WTC11 (cell line): ENCODE data around the gene CPT1A. TPM values are rescaled to one million over a fixed set of nuclear protein-coding genes. Genes with fewer than 3 reads are reported as not detected.
A peak's percentile ranks its signal among the peaks of the same experiment; 100 is the strongest.

Experiments used
- ATAC-seq: fragments of 200-7000 bp; cut with Tn5 transposase; 2 replicates; pipeline ENCODE4 v1.10.0; 2021; ENCODE audit warnings: mild to moderate bottlenecking, moderate library complexity
- CTCF ChIA-PET: fragments of 300-600 bp; sonication (Branson Sonifier 250); formaldehyde crosslinking; loops from one replicate; lab custom pipeline; 2021; ENCODE audit warnings: antibody characterized with exemption; lab: Charles Lee
- POLR2A ChIA-PET: fragments of 350-600 bp; sonication (Branson Sonifier 250); formaldehyde crosslinking; loops from one replicate; lab custom pipeline; 2021; ENCODE audit warnings: antibody characterized with exemption; lab: Charles Lee
- DNase-seq: peaks from one replicate; pipeline ENCODE4 v3.0.0; 2021; ENCODE audit warnings: low spot score
- H3K27ac Mint-ChIP-seq: 2 replicates; pipeline ENCODE4 v1.8.0; 2021; ENCODE audit warnings: mixed read lengths
- H3K27me3 Mint-ChIP-seq: 2 replicates; pipeline ENCODE4 v1.8.0; 2021; ENCODE audit warnings: low read depth, mild to moderate bottlenecking, moderate library complexity, mixed read lengths
- H3K36me3 Mint-ChIP-seq: 2 replicates; pipeline ENCODE4 v1.8.0; 2021; ENCODE audit warnings: mixed read lengths
- H3K4me1 Mint-ChIP-seq: 2 replicates; pipeline ENCODE4 v1.8.0; 2022; ENCODE audit warnings: mixed read lengths
- H3K4me3 Mint-ChIP-seq: 2 replicates; pipeline ENCODE4 v1.8.0; 2021; ENCODE audit warnings: mild to moderate bottlenecking, moderate library complexity, mixed read lengths
- H3K9me3 Mint-ChIP-seq: 2 replicates; pipeline ENCODE4 v1.8.0; 2021; ENCODE audit warnings: mixed read lengths
- CREB1 ChIP-seq: sonication (generic); formaldehyde crosslinking; IDR thresholded peaks from 2 replicates; pipeline ENCODE4 v1.8.0; 2023; ENCODE audit warnings: mild to moderate bottlenecking, missing genetic modification reagents
- GABPB1 ChIP-seq: sonication (generic); formaldehyde crosslinking; IDR thresholded peaks from 2 replicates; pipeline ENCODE4 v1.8.1; 2023; ENCODE audit warnings: mild to moderate bottlenecking, missing genetic modification reagents
- JAZF1 ChIP-seq: fragments of 250-450 bp; sonication (Bioruptor Pico); IDR thresholded peaks from 2 replicates; pipeline ENCODE4 v1.9.0; 2021; ENCODE audit warnings: moderate library complexity, mild to moderate bottlenecking, inconsistent platforms
- KAT7 ChIP-seq: sonication (generic); formaldehyde crosslinking; IDR thresholded peaks from 2 replicates; pipeline ENCODE4 v1.8.1; 2023; ENCODE audit warnings: missing genetic modification reagents, mild to moderate bottlenecking, borderline replicate concordance
- NR2C2 ChIP-seq: sonication (generic); formaldehyde crosslinking; IDR thresholded peaks from 2 replicates; pipeline ENCODE4 v1.8.0; 2022; ENCODE audit warnings: mild to moderate bottlenecking, missing genetic modification reagents
- NR3C1 ChIP-seq: sonication (generic); formaldehyde crosslinking; conservative IDR thresholded peaks from 2 replicates; pipeline ENCODE4 v1.8.1; 2023; ENCODE audit warnings: low read depth, mild to moderate bottlenecking, missing genetic modification reagents
- SP1 ChIP-seq: sonication (generic); formaldehyde crosslinking; conservative IDR thresholded peaks from 2 replicates; pipeline ENCODE4 v1.8.1; 2022; ENCODE audit warnings: missing genetic modification reagents
- ZNF219 ChIP-seq: sonication (generic); formaldehyde crosslinking; IDR thresholded peaks from 2 replicates; pipeline ENCODE4 v1.8.0; 2023; ENCODE audit warnings: missing genetic modification reagents, mild to moderate bottlenecking, borderline replicate concordance
- ZNF281 ChIP-seq: sonication (generic); formaldehyde crosslinking; IDR thresholded peaks from 2 replicates; pipeline ENCODE4 v1.8.0; 2023; ENCODE audit warnings: mild to moderate bottlenecking, missing genetic modification reagents
- ZNF317 ChIP-seq: sonication (generic); formaldehyde crosslinking; IDR thresholded peaks from 2 replicates; pipeline ENCODE4 v1.8.1; 2023; ENCODE audit warnings: low read depth, mild to moderate bottlenecking, moderate library complexity, missing genetic modification reagents, borderline replicate concordance
- ZNF423 ChIP-seq: fragments of 250-450 bp; sonication (Bioruptor Pico); IDR thresholded peaks from 2 replicates; pipeline ENCODE4 v2.1.2; 2022; ENCODE audit warnings: mild to moderate bottlenecking, moderate library complexity
- ZNF425 ChIP-seq: fragments of 250-450 bp; sonication (Bioruptor Pico); conservative IDR thresholded peaks from 2 replicates; pipeline ENCODE4 v1.9.0; 2021; ENCODE audit warnings: mild to moderate bottlenecking
- total RNA-seq: library from RNA; stranded (reverse); gene quantifications from 3 replicates; pipeline ENCODE4 v1.2.3, GENCODE V29; 2021
- TF ChIP-seq, protein P1 (sequence below): sonication (generic); formaldehyde crosslinking; IDR thresholded peaks from 2 replicates; pipeline ENCODE4 v1.8.0; 2022; ENCODE audit warnings: mild to moderate bottlenecking, missing genetic modification reagents
- TF ChIP-seq, protein P2 (sequence below): sonication (generic); formaldehyde crosslinking; IDR thresholded peaks from 2 replicates; pipeline ENCODE4 v1.8.1; 2023; ENCODE audit warnings: mild to moderate bottlenecking, moderate library complexity, missing genetic modification reagents
- TF ChIP-seq, protein P3 (sequence below): sonication (generic); formaldehyde crosslinking; IDR thresholded peaks from 2 replicates; pipeline ENCODE4 v1.8.1; 2023; ENCODE audit warnings: mild to moderate bottlenecking, missing genetic modification reagents, moderate library complexity
- TF ChIP-seq, protein P4 (sequence below): sonication (generic); formaldehyde crosslinking; conservative IDR thresholded peaks from 2 replicates; pipeline ENCODE4 v1.8.1; 2022; ENCODE audit warnings: mild to moderate bottlenecking, missing genetic modification reagents
- TF ChIP-seq, protein P5 (sequence below): fragments of 250-450 bp; sonication (Bioruptor Pico); IDR thresholded peaks from 2 replicates; pipeline ENCODE4 v2.1.2; 2022; ENCODE audit warnings: mild to moderate bottlenecking, moderate library complexity
- TF ChIP-seq, protein P6 (sequence below): sonication (generic); formaldehyde crosslinking; IDR thresholded peaks from 2 replicates; pipeline ENCODE4 v1.8.0; 2022; ENCODE audit warnings: mild to moderate bottlenecking, missing genetic modification reagents
- TF ChIP-seq, protein P7 (sequence below): fragments of 250-450 bp; sonication (Bioruptor Pico); IDR thresholded peaks from 2 replicates; pipeline ENCODE4 v1.9.0; 2021; ENCODE audit warnings: mild to moderate bottlenecking
- TF ChIP-seq, protein P8 (sequence below): sonication (generic); formaldehyde crosslinking; IDR thresholded peaks from 2 replicates; pipeline ENCODE4 v1.8.1; 2022; ENCODE audit warnings: low read depth, missing genetic modification reagents, borderline replicate concordance

Gene CPT1A
- total RNA-seq, 1 experiment from 2014 or later: 28.1 TPM

DNA sequence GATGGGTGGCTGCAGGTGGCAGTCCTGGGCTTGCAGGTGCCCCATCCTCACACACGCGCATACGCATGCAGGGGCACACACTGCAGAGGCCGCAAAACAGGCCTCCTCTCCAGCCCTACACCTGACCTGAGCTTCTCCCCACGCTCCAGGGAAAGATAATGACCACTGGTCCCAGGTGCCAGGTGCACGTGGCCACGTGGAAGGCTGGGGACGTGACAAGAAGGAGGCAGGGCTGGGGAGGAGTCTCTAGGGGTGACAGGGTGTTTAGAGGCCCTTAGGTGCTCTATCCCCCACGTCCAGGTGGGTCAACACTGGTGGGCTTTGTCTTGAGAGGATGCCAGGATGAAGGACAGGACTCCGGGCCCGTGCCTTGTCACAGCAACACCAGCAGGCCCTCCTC lies 23.5 kb upstream of the CPT1A start:
- Mint-ChIP-seq H3K36me3 (peaks cover 8% of the 10 kb centered on the region), H3K9me3 (peaks cover 9% of the 10 kb centered on the region), H3K4me3 (no peak overlapping the region), H3K27ac (peak overlapping the region; percentile 27; the same call in 1 of the 2 replicates), H3K27me3 (no peaks in the 10 kb centered on the region), H3K4me1 (peaks cover 19% of the 10 kb centered on the region)
- TF ChIP-seq, protein P1, sequence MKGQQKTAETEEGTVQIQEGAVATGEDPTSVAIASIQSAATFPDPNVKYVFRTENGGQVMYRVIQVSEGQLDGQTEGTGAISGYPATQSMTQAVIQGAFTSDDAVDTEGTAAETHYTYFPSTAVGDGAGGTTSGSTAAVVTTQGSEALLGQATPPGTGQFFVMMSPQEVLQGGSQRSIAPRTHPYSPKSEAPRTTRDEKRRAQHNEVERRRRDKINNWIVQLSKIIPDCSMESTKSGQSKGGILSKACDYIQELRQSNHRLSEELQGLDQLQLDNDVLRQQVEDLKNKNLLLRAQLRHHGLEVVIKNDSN: no peak
- TF ChIP-seq KAT7: no peak
- TF ChIP-seq ZNF425 (CRISPR knock-in tag): no peak
- TF ChIP-seq, protein P2, sequence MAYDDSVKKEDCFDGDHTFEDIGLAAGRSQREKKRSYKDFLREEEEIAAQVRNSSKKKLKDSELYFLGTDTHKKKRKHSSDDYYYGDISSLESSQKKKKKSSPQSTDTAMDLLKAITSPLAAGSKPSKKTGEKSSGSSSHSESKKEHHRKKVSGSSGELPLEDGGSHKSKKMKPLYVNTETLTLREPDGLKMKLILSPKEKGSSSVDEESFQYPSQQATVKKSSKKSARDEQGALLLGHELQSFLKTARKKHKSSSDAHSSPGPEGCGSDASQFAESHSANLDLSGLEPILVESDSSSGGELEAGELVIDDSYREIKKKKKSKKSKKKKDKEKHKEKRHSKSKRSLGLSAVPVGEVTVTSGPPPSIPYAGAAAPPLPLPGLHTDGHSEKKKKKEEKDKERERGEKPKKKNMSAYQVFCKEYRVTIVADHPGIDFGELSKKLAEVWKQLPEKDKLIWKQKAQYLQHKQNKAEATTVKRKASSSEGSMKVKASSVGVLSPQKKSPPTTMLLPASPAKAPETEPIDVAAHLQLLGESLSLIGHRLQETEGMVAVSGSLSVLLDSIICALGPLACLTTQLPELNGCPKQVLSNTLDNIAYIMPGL (CRISPR knock-in tag): no peak
- TF ChIP-seq NR2C2 (CRISPR knock-in tag): no peak
- TF ChIP-seq, protein P3, sequence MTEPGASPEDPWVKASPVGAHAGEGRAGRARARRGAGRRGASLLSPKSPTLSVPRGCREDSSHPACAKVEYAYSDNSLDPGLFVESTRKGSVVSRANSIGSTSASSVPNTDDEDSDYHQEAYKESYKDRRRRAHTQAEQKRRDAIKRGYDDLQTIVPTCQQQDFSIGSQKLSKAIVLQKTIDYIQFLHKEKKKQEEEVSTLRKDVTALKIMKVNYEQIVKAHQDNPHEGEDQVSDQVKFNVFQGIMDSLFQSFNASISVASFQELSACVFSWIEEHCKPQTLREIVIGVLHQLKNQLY (CRISPR knock-in tag): no peak
- TF ChIP-seq, protein P4, sequence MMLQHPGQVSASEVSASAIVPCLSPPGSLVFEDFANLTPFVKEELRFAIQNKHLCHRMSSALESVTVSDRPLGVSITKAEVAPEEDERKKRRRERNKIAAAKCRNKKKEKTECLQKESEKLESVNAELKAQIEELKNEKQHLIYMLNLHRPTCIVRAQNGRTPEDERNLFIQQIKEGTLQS (CRISPR knock-in tag): no peak
- ChIA-PET CTCF (no interaction called here), POLR2A (no interaction called here)
- ATAC-seq (no peak), DNase-seq (no peak)

GRCh38 chr11:68863553-68864265 lies 22.0 kb upstream of the CPT1A start:
- ATAC-seq (no peak), DNase-seq (no peak)
- Mint-ChIP-seq H3K36me3 (peaks cover 8% of the 10 kb centered on the region), H3K27me3 (no peaks in the 10 kb centered on the region), H3K27ac (no peak overlapping the region), H3K4me1 (peaks cover 6% of the 10 kb centered on the region), H3K4me3 (no peak overlapping the region), H3K9me3 (peaks cover 15% of the 10 kb centered on the region)
- CTCF ChIA-PET: no interaction called here
- POLR2A ChIA-PET: no interaction called here
- TF ChIP-seq ZNF219 (CRISPR knock-in tag): no peak
- TF ChIP-seq ZNF317 (CRISPR knock-in tag): no peak
- no peak for TF ChIP-seq JAZF1 (CRISPR knock-in tag)
- TF ChIP-seq ZNF281 (CRISPR knock-in tag): no peak
- TF ChIP-seq, protein P5, sequence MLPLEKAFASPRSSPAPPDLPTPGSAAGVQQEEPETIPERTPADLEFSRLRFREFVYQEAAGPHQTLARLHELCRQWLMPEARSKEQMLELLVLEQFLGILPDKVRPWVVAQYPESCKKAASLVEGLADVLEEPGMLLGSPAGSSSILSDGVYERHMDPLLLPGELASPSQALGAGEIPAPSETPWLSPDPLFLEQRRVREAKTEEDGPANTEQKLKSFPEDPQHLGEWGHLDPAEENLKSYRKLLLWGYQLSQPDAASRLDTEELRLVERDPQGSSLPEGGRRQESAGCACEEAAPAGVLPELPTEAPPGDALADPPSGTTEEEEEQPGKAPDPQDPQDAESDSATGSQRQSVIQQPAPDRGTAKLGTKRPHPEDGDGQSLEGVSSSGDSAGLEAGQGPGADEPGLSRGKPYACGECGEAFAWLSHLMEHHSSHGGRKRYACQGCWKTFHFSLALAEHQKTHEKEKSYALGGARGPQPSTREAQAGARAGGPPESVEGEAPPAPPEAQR: no peak
- TF ChIP-seq NR3C1: no peak
- no peak for TF ChIP-seq SP1 (CRISPR knock-in tag)
- TF ChIP-seq, protein P6, sequence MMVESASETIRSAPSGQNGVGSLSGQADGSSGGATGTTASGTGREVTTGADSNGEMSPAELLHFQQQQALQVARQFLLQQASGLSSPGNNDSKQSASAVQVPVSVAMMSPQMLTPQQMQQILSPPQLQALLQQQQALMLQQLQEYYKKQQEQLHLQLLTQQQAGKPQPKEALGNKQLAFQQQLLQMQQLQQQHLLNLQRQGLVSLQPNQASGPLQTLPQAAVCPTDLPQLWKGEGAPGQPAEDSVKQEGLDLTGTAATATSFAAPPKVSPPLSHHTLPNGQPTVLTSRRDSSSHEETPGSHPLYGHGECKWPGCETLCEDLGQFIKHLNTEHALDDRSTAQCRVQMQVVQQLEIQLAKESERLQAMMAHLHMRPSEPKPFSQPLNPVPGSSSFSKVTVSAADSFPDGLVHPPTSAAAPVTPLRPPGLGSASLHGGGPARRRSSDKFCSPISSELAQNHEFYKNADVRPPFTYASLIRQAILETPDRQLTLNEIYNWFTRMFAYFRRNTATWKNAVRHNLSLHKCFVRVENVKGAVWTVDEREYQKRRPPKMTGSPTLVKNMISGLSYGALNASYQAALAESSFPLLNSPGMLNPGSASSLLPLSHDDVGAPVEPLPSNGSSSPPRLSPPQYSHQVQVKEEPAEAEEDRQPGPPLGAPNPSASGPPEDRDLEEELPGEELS (CRISPR knock-in tag): no peak
- TF ChIP-seq ZNF423 (CRISPR knock-in tag): no peak
- no peak for TF ChIP-seq CREB1
- TF ChIP-seq, protein P7, sequence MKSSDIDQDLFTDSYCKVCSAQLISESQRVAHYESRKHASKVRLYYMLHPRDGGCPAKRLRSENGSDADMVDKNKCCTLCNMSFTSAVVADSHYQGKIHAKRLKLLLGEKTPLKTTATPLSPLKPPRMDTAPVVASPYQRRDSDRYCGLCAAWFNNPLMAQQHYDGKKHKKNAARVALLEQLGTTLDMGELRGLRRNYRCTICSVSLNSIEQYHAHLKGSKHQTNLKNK: no peak
- no peak for TF ChIP-seq GABPB1 (CRISPR knock-in tag)
- TF ChIP-seq, protein P8, sequence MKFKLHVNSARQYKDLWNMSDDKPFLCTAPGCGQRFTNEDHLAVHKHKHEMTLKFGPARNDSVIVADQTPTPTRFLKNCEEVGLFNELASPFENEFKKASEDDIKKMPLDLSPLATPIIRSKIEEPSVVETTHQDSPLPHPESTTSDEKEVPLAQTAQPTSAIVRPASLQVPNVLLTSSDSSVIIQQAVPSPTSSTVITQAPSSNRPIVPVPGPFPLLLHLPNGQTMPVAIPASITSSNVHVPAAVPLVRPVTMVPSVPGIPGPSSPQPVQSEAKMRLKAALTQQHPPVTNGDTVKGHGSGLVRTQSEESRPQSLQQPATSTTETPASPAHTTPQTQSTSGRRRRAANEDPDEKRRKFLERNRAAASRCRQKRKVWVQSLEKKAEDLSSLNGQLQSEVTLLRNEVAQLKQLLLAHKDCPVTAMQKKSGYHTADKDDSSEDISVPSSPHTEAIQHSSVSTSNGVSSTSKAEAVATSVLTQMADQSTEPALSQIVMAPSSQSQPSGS (CRISPR knock-in tag): no peak
